NCI-H1694 treated with DMSO at 0.1 percent for 48 hours (cell line): ENCODE measurements around the gene ABCD3.
A peak's percentile ranks its signal among the peaks of the same experiment; 100 is the strongest.

Source experiments
- DNase-seq: peaks from one replicate; lab custom pipeline; 2025; lab: John Stamatoyannopoulos, UW

The ABCD3 gene

GRCh38 chr1:94463056-94463764, 45.0 kb downstream of the ABCD3 start:
- DNase-seq = no peak

DNA sequence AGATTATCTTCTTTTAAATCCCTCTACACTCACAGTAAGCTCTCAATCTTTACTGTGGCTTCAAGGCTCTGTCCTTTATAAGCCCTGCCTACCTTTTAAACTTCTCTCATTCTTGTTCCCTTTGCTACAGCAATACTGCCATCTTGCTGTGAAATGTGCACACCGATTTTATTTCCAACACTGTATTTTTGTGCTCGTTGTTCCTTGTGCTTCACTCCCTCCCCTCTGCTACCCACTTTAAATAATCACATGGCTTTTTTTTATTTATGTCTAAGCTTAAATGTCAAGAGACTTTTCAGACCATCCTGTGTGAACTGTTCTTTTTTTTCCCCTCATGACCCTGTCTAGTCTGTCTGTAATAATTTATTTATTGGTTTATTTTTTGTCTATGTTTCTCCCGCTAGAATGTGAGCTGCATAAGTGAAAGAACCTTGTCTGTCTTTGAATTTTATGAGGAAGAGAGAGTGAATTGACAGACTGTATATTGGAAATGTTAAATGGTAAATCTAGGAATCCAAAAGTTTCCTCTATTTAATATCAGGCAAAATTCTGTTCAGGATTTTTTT, 45.7 kb downstream of the ABCD3 start:
- DNase-seq = peak; percentile 75

DNA sequence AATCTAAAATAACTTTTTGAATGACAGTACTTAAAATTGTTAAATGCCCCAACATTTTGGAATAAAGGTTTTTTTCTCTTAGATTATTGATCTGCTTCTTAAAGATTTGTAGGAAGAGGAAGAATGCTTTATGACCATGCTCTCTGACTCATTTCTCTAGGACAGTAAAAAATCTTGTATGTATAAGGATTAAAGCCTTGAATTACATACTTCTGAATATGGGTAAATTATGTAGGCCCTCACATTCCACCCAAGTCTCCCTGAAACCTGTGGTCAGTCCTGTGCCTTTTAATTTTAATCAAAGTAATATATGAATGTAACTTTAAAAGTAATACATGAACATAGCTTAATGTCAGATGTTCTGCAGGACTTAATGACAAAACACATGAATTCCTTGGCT, 50.5 kb downstream of the ABCD3 start:
- DNase-seq = no peak

DNA sequence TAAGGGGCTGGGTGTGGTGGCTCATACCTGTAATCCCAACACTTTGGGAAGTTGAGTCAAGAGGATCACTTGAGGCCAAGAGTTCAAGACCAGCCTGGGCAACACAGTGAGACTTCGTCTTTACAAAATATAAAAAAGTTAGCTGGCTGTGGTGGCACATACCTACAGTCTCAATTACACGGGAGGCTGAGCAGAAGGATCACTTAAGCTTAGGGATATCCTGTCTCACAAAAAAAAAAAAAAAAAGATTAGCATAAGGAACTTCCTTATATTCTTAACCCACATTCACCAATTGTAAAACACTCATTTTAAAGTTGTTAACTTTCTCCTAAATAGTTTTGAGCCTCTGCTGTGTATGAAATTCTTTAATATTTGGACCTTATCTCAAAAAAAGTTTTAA, 53.1 kb downstream of the ABCD3 start:
- no peak for DNase-seq

DNA sequence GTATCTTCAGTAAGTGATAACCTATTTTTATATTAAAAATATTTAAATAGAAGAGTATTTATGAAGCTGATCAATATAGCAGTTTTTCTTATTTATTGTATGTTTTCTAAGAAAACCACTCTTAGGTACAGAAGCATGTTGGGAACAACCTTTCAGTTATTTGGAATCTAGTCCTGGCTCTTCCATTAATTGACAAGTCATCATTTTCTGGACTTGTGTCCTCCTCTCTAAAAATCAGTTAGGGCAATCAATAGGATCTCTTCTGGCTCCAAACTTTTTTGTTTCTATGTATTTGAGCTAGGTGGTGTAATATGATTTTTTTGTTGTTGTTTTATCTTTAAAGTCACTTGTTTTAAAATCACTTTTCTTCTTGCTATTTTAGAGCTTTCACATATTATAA, 57.0 kb downstream of the ABCD3 start:
- no peak for DNase-seq

DNA sequence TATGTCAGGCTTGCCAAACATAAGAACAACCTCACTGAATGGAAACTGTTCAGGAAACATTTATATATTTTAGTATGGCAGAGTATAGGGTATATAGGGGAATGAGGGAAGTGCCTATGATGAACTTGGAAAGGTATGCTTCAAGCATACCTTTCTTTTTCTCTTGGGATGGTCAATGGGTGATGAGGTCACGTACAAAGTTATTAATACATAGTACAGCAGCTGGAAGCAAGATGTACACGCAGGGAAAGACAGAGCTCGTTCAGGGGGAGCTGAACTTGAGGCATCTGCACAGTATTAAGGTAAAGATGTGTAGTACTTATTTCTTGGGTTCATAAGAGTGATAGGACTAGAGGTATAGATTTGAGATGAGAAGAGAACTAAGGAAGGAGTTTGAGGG, 61.5 kb downstream of the ABCD3 start:
- DNase-seq = no peak

- peak; percentile 72 for DNase-seq
These were observed 63.3 kb downstream of the ABCD3 start for GRCh38 chr1:94481473-94481933.

DNA sequence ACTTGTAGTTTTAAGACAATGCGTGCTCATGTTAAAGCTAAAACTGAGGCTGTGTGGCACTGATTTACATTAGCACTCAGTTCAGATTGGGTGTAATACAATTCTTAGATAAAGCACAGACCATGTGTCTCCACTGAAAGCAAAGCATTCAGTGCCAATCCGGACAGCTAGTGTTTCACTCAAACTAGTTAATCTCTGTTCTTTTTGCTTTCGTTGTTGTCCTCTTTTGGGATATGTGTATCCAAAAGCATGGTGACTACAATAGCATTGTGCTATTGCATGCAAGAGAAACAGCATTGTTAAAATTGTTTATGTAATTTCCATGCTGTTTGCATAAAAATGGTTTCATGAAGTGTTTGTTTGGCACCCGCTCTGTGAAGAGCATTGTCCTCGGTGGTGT, 68.8 kb downstream of the ABCD3 start:
- DNase-seq = no peak

DNA sequence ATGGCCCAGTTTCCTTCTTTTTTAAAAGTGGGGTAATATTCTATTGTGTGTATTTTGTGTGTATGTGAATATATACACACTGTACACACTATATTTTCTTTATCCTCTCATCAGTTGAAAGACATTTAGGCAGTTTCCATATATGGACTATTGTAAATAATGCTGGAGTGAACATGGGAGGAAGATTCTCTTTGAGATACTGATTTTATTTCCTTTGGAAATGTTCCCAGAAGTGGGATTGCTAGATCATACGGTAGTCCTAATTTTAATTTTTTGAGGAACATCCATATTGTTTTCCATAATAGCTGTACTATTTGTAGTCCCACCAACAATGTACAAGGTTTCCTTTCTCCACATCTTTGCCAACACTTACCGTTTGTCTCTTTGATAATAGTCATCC, 72.4 kb downstream of the ABCD3 start:
- no peak for DNase-seq

DNA sequence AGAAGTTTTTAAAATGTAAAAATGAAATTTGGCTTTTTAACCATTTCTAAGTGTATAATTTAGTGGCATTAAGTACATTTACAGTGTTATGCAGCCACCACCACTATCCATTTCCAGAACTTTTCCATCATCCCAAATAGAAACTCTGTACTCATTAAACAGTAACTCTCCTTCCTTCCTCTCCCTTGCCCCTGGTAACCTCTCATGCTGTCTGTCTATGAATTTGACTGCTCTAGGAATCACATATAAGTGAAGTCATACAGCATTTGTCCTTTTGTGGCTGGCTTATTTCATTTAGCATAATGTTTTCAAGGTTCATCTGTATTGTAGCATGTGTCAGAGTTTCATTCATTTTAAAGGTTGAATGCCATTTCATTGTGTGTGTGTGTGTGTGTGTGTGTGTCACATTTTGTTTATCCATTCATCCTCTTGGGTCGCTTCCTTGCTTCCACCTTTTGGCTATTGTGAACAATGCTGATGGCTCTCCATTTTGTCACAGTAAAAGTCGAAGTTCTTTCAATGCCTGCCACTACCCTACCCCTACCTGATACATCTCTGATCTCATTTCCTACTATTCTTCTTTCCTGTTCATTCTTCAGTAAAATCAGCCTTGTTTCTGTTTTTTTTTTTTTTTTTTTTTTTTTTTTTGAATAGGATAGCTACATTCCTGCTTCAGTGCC, 78.0 kb downstream of the ABCD3 start:
- no peak for DNase-seq

DNA sequence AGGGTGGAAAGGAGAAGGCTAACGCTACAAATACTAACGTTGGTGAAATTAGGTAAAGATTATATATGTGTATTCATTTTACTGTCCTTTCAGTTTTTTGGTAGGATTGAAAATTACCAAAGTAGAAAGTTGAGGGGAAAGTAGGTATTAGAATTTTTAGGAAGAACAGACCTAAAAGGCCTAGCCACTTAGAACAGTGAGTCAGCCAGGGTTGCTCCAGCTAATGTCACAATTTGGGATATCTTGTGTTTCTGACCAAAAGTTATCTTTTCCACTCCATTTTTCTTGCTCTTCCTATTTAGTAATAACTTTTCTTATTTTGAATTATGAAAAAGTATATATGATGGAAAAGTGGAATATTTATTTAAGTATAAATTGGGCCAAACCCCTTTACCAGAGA, 83.2 kb downstream of the ABCD3 start:
- DNase-seq = no peak

GRCh38 chr1:94501935-94502334, 83.7 kb downstream of the ABCD3 start:
- no peak for DNase-seq

DNA sequence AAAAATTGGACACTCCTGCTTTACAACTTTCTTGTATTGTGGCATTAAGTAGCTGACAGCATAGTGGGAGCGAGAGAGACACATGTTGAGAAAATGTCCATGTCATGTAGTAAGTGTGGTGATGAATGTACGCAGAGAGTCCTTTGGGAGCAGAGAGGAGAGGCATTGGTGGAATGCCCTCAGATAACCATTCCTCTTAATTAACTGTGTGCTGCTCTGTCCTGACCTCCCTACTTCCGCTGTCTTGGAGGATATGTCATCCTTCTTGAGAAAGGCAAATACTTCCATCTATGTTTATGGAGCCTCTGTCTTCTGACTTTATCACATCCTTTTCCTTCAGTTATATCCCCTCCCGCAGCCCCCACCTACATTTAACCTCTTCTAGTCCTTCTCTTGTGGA, 85.0 kb downstream of the ABCD3 start:
- DNase-seq = no peak

- DNase-seq = no peak
These were observed 86.4 kb downstream of the ABCD3 start for GRCh38 chr1:94504601-94505000.

DNA sequence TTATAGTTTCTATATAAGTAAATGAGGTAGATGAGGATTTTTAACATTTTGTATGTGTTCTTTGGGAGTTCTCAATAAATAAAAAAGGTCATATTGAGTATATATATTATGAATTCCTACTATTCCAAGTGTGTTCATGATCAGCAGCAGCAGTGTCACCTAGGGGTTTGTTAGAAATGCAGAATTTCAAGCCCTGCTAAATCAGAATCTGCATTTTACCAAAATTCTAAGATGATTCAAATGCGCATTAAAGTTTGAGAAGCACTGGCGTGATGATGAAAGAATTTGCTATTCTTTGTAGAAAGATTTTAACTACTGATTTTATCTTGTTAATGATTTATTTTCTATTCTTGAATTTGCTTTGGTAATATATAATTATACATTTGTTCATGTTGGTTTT, 94.6 kb downstream of the ABCD3 start:
- no peak for DNase-seq

GRCh38 chr1:94514095-94514727, 96.0 kb downstream of the ABCD3 start:
- peak; percentile 22 for DNase-seq

GRCh38 chr1:94515296-94515947, 97.2 kb downstream of the ABCD3 start:
- DNase-seq = no peak

- DNase-seq = no peak
These were observed 101.2 kb downstream of the ABCD3 start for GRCh38 chr1:94519351-94519750.

DNA sequence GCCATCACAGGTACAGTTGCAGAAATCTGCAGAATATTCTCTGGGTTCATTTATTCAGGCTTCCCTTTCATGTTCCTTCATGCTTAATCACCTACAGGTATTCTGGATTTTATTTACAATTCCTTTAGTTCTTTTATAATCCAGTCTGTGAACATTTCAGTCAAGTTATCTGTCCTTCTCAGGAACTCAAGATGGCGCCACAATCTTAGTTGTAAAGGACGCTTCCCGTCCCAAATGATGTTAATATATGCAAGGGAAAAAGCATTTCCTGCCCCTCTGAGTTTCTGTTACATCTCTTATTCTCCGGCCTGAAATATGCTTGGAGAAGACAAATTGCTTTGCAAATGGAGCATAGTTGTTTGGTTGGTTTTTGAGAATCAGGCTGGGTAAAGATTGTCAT, 104.1 kb downstream of the ABCD3 start:
- DNase-seq = peak; percentile 56

DNA sequence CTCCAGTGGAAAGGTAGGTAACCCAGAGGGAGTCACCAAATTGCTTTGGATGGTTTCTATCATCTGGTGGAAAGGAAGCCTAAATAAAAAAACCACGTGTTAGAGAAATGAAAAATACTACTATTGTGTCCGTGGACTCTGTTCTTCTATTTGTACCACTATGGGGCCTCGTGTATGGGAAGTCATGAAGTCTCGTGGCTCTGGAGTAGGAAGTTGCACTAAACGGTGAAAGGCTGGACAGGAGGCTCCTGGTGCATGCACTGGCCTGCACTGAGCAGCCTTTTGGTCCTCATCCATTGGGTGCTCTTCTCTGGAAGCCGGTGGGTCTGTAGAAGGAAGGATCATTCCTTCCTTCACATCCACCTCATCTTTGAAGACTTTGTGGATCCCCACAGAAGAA, 106.3 kb downstream of the ABCD3 start:
- DNase-seq = no peak

DNA sequence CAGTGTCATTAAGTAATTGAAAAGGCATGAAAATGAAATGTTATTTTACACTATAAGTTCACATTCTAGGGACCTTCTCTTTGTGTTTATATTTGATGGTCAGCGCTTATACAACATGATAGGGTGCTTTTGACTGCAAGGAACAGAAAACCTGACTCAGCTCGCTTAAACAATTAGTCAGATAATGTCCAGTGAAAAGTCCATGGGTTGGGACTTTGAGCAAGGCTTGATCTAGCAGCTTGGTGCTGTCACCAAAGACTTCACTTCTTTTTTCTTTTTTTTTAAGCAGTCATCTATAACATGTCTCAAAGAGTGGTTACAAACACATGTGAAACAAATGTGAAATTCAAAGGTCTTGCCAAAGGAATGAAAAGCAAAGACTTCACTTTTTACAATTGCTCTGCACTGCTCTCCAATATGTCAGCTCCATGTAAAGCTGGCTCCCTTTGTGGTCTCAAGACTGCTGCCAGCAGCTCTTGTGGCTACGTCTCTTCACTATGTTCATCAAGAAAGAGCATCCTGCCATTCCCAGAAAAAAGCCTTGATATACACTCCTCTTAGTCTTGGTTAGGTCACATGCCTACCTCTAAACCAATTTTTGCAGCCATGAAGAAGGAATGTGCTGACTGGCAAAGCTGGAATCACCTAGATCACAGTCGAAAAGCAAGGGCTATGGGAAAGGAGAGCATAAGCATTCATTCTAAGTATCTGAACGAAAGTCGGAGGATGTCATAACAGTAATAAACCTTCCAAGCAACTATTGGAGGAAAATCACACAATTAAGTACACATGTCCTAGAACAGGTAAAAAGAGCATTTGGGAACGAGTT, 108.2 kb downstream of the ABCD3 start:
- no peak for DNase-seq
